ENCODE results near the gene SMAGP.

GRCh38 chr12:51208016-51208660 is 62.1 kb downstream of the SMAGP start:
- no peak for TF ChIP-seq CTCF (optimal IDR thresholded peaks at IDR 0.05 in 1 of 3, IDR thresholded peaks at IDR 0.05 in 1 of 3, conservative IDR thresholded peaks at IDR 0.05 in 1 of 3; ENCODE audit: extremely low read depth in 1 of 3, insufficient read depth in 2 of 3, low read length in 3 of 3)
- TF ChIP-seq EZH2 (IDR thresholded peaks at IDR 0.05; ENCODE audit: low read length), result no peak
